ENCODE results near the gene PPM1B.

GRCh38 chr2:44131177-44131576, 37.5 kb upstream of the PPM1B start:
- no peak for TF ChIP-seq ZSCAN5A (tag by site-specific recombination; IDR thresholded peaks at IDR 0.05)
- no peak for TF ChIP-seq PRDM1 (tag by site-specific recombination; IDR thresholded peaks at IDR 0.05)
- TF ChIP-seq CTCF (tag by site-specific recombination; IDR thresholded peaks at IDR 0.05), result no peak
- TF ChIP-seq ZNF140 (tag by site-specific recombination; IDR thresholded peaks at IDR 0.05), result no peak
- TF ChIP-seq YY1 (tag by site-specific recombination; IDR thresholded peaks at IDR 0.05), result no peak
- no peak for TF ChIP-seq SP7 (tag by site-specific recombination; IDR thresholded peaks at IDR 0.05)
- TF ChIP-seq ZSCAN18 (tag by site-specific recombination; IDR thresholded peaks at IDR 0.05), result no peak
- TF ChIP-seq WT1 (tag by site-specific recombination; IDR thresholded peaks at IDR 0.05), result no peak
- TF ChIP-seq ZNF2 (tag by site-specific recombination; IDR thresholded peaks at IDR 0.05), result no peak
